HG03060 (cell line): ENCODE results near the gene ACSL3.
"Not testable (repeated sequence)": the region's sequence is repeated elsewhere in the genome, so short reads cannot be mapped to it uniquely, and the experiment has no call there.

Experiments
- ATAC-seq: cut with Tn5 transposase; IDR thresholded peaks from one replicate; pipeline ENCODE4 v1.9.1; 2021; ENCODE audit warnings: low read depth, moderate number of reproducible peaks; ENCODE audit not compliant: unreplicated experiment

The ACSL3 gene

GRCh38 chr2:222904557-222905258 lies 43.9 kb downstream of the ACSL3 start:
- ATAC-seq = no peak

- ATAC-seq = no peak
Observed at GRCh38 chr2:222907048-222907447, 46.2 kb downstream of the ACSL3 start.

GRCh38 chr2:222907790-222908441 lies 47.1 kb downstream of the ACSL3 start:
- no peak for ATAC-seq

GRCh38 chr2:222909286-222909685 lies 48.5 kb downstream of the ACSL3 start:
- ATAC-seq = no peak

GRCh38 chr2:222912117-222912516 lies 51.3 kb downstream of the ACSL3 start:
- peak; percentile 99 for ATAC-seq

GRCh38 chr2:222912776-222913175 lies 51.9 kb downstream of the ACSL3 start:
- no peak for ATAC-seq

- no peak for ATAC-seq
Observed at GRCh38 chr2:222915092-222915957, 54.5 kb downstream of the ACSL3 start.

- ATAC-seq = no peak
Observed at GRCh38 chr2:222916229-222917197, 55.7 kb downstream of the ACSL3 start.

- ATAC-seq = not testable (repeated sequence)
Observed at GRCh38 chr2:222917212-222917611, 56.4 kb downstream of the ACSL3 start.

GRCh38 chr2:222919841-222920526 lies 59.1 kb downstream of the ACSL3 start:
- ATAC-seq = no peak

- ATAC-seq = no peak
Observed at GRCh38 chr2:222920657-222921186, 59.9 kb downstream of the ACSL3 start.

- no peak for ATAC-seq
Observed at GRCh38 chr2:222922019-222922800, 61.4 kb downstream of the ACSL3 start.

- no peak for ATAC-seq
Observed at GRCh38 chr2:222926915-222927314, 66.1 kb downstream of the ACSL3 start.

- ATAC-seq = no peak
Observed at GRCh38 chr2:222927600-222927999, 66.8 kb downstream of the ACSL3 start.

GRCh38 chr2:222928335-222928734 lies 67.5 kb downstream of the ACSL3 start:
- no peak for ATAC-seq

GRCh38 chr2:222930862-222931261 lies 70.0 kb downstream of the ACSL3 start:
- no peak for ATAC-seq

GRCh38 chr2:222931659-222932058 lies 70.8 kb downstream of the ACSL3 start:
- ATAC-seq = no peak

GRCh38 chr2:222933458-222933857 lies 72.6 kb downstream of the ACSL3 start:
- no peak for ATAC-seq
